22Rv1 (cell line): ENCODE results near the gene EIF4EBP2.

Experiments used
- H3K27ac ChIP-seq: fragments of 450-650 bp; 2 replicates; pipeline ENCODE4 v1.5.1; 2017
- ZFX ChIP-seq: fragments of 450-650 bp; IDR thresholded peaks from 2 replicates; pipeline ENCODE4 v1.6.1; 2017; ENCODE audit warnings: antibody characterized with exemption, borderline replicate concordance
- TF ChIP-seq, protein P1 (sequence below): fragments of 450-650 bp; IDR thresholded peaks from 2 replicates; pipeline ENCODE4 v1.5.1; 2017; ENCODE audit warnings: mild to moderate bottlenecking

The EIF4EBP2 gene

DNA sequence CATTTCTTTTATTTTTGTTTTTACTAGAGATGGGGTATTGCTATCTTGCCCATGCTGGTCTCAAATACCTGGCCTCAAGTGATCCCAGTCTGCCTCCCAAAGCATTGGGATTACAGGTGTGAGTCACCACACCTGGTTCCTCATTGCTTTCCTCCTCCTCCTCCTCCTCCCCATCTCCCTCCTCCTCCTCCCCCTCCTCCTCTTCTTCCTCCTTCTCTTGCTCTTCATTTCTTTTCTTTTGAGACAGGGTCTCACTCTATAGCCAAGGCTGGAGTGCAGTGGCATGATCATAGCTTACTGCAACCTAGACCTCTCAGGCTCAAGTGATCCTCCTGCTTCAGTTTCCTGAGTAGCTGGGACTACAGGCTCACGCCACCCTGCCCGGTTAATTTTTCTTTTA, 43.7 kb upstream of the EIF4EBP2 start:
- TF ChIP-seq, protein P1, sequence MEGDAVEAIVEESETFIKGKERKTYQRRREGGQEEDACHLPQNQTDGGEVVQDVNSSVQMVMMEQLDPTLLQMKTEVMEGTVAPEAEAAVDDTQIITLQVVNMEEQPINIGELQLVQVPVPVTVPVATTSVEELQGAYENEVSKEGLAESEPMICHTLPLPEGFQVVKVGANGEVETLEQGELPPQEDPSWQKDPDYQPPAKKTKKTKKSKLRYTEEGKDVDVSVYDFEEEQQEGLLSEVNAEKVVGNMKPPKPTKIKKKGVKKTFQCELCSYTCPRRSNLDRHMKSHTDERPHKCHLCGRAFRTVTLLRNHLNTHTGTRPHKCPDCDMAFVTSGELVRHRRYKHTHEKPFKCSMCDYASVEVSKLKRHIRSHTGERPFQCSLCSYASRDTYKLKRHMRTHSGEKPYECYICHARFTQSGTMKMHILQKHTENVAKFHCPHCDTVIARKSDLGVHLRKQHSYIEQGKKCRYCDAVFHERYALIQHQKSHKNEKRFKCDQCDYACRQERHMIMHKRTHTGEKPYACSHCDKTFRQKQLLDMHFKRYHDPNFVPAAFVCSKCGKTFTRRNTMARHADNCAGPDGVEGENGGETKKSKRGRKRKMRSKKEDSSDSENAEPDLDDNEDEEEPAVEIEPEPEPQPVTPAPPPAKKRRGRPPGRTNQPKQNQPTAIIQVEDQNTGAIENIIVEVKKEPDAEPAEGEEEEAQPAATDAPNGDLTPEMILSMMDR = no peak
- TF ChIP-seq ZFX = no peak
- H3K27ac ChIP-seq = no peak overlapping the region

DNA sequence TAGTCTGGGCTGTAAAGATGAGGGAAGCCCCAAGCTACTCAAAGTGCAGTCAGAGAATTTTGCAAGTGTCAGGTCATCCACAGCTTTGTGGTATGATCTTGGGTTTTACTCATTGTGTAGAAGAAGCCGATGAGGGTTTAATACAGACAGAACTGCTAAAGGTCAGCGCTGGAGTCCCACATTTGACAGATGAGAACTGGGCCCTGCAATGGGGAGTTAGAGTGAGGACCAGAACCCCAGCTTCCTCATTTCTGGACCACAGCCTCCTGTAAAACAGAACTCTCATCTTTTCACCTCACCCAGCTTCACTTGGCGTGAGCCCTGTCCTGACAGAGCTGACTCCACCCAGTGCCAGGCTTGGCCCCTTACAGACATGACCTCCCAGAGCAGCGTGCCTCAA, 41.6 kb upstream of the EIF4EBP2 start:
- no peak overlapping the region for H3K27ac ChIP-seq
- TF ChIP-seq, protein P1 = no peak
- TF ChIP-seq ZFX = no peak

DNA sequence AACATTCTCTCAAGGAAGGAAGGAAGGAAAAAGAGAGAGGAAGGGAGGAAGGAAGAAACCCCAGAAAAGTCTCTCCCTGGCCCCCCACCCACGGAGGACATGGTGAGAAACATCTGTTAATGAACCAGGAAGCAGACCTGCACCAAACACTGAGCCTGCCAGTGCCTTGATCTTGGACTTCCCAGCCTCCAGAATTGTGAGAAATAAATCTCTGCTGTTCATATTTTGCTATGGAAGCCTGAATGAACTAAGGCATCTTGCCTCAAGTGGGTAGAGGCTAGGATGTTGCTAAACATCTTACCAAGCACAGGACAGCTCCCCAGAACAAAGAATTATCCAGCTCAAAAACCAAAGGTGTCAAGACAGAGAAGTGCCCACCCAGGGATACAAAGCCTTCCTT, 40.7 kb upstream of the EIF4EBP2 start:
- no peak overlapping the region for H3K27ac ChIP-seq
- TF ChIP-seq ZFX = no peak

GRCh38 chr10:70363971-70364771, 39.8 kb upstream of the EIF4EBP2 start:
- no peak overlapping the region for H3K27ac ChIP-seq
- TF ChIP-seq, protein P1 = peak; percentile 92
- no peak for TF ChIP-seq ZFX

GRCh38 chr10:70364772-70365091, 39.2 kb upstream of the EIF4EBP2 start:
- no peak overlapping the region for H3K27ac ChIP-seq
- TF ChIP-seq, protein P1 = peak; percentile 63
- no peak for TF ChIP-seq ZFX

DNA sequence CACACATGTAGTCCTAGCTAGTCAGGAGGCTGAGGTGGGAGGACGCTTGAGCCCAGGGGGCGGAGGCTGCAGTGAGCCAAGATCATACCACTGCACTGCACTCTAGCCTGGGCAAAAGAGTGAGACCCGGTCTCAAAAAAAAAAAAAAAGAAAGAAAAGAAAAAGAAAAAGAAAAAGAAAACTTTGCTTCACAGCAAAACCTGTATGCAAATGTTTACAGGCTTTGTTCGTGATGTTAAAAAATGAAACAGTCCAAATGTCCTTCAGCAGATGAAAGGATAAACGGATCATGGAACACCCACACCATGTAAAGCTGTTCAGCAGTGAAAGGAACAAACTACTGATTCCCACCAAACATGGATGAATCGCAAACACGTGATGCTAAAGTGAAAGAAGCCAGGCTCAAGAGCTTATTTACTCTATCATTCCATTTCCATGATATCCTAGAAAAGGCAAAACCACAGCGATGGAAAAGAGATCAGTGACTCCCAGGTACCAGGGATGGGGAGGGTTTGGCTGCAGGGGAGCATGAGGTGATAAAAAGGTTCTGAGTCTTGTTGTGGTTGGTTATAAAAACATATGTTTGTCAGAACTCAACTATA, 36.6 kb upstream of the EIF4EBP2 start:
- H3K27ac ChIP-seq = no peak overlapping the region
- TF ChIP-seq, protein P1 = no peak
- TF ChIP-seq ZFX = no peak

GRCh38 chr10:70368774-70369482, 35.0 kb upstream of the EIF4EBP2 start:
- no peak overlapping the region for H3K27ac ChIP-seq
- TF ChIP-seq, protein P1 = no peak
- no peak for TF ChIP-seq ZFX
